NCI-H226 (cell line): ENCODE results near the gene SPIRE1.
"Not testable (repeated sequence)": the region's sequence is repeated elsewhere in the genome, so short reads cannot be mapped to it uniquely, and the experiment has no call there.

ENCODE experiments used
- DNase-seq: peaks from one replicate; pipeline ENCODE4 v3.0.0-alpha.2; 2015

SPIRE1 gene

GRCh38 chr18:12597760-12598159 is 60.1 kb downstream of the SPIRE1 start:
- DNase-seq, result peak; percentile 98

- DNase-seq, result no peak
Observed at GRCh38 chr18:12595571-12596255, 62.2 kb downstream of the SPIRE1 start.

GRCh38 chr18:12593866-12594265 is 64.0 kb downstream of the SPIRE1 start:
- DNase-seq, result no peak

GRCh38 chr18:12592597-12593127 is 65.2 kb downstream of the SPIRE1 start:
- no peak for DNase-seq

GRCh38 chr18:12589448-12589847 is 68.5 kb downstream of the SPIRE1 start:
- DNase-seq, result no peak

GRCh38 chr18:12586956-12587355 is 71.0 kb downstream of the SPIRE1 start:
- no peak for DNase-seq

GRCh38 chr18:12585218-12585617 is 72.7 kb downstream of the SPIRE1 start:
- DNase-seq, result no peak

GRCh38 chr18:12580630-12581342 is 77.1 kb downstream of the SPIRE1 start:
- DNase-seq, result no peak

GRCh38 chr18:12579775-12580174 is 78.1 kb downstream of the SPIRE1 start:
- DNase-seq, result no peak

GRCh38 chr18:12577848-12578247 is 80.1 kb downstream of the SPIRE1 start:
- no peak for DNase-seq

GRCh38 chr18:12574494-12575185 is 83.3 kb downstream of the SPIRE1 start:
- DNase-seq, result no peak

GRCh38 chr18:12571630-12572029 is 86.3 kb downstream of the SPIRE1 start:
- DNase-seq, result no peak

GRCh38 chr18:12569791-12570190 is 88.1 kb downstream of the SPIRE1 start:
- DNase-seq, result no peak

- no peak for DNase-seq
Observed at GRCh38 chr18:12567849-12568248, 90.1 kb downstream of the SPIRE1 start.

GRCh38 chr18:12564861-12565260 is 93.0 kb downstream of the SPIRE1 start:
- no peak for DNase-seq

GRCh38 chr18:12564378-12564777 is 93.5 kb downstream of the SPIRE1 start:
- DNase-seq, result no peak

- DNase-seq, result not testable (repeated sequence)
Observed at GRCh38 chr18:12560600-12560999, 97.3 kb downstream of the SPIRE1 start.

GRCh38 chr18:12559319-12559718 is 98.6 kb downstream of the SPIRE1 start:
- DNase-seq, result no peak

GRCh38 chr18:12556946-12557806 is 100.7 kb downstream of the SPIRE1 start:
- no peak for DNase-seq

- no peak for DNase-seq
Observed at GRCh38 chr18:12554796-12555388, 103.0 kb downstream of the SPIRE1 start.

- DNase-seq, result no peak
Observed at GRCh38 chr18:12552879-12553242, 105.0 kb downstream of the SPIRE1 start.
